HG03159 (cell line): Measurements from ENCODE around the gene SMCO4.
"Not testable (repeated sequence)": the region's sequence is repeated elsewhere in the genome, so short reads cannot be mapped to it uniquely, and the experiment has no call there.

Experiments used
- ATAC-seq: cut with Tn5 transposase; IDR thresholded peaks from one replicate; pipeline ENCODE4 v1.9.1; 2021; ENCODE audit warnings: mild to moderate bottlenecking, moderate library complexity; ENCODE audit not compliant: unreplicated experiment

Gene SMCO4

GRCh38 chr11:93481279-93481678, 61.9 kb downstream of the SMCO4 start:
- no peak for ATAC-seq

GRCh38 chr11:93480756-93481155, 62.4 kb downstream of the SMCO4 start:
- ATAC-seq = no peak

GRCh38 chr11:93480256-93480655, 62.9 kb downstream of the SMCO4 start:
- no peak for ATAC-seq

GRCh38 chr11:93478841-93479240, 64.3 kb downstream of the SMCO4 start:
- no peak for ATAC-seq

GRCh38 chr11:93477684-93478234, 65.4 kb downstream of the SMCO4 start:
- no peak for ATAC-seq

GRCh38 chr11:93476796-93477195, 66.4 kb downstream of the SMCO4 start:
- ATAC-seq = no peak

GRCh38 chr11:93474123-93474522, 69.1 kb downstream of the SMCO4 start:
- no peak for ATAC-seq

GRCh38 chr11:93468290-93468689, 74.9 kb downstream of the SMCO4 start:
- no peak for ATAC-seq

GRCh38 chr11:93467054-93467453, 76.1 kb downstream of the SMCO4 start:
- no peak for ATAC-seq

GRCh38 chr11:93464927-93465540, 78.2 kb downstream of the SMCO4 start:
- no peak for ATAC-seq

- ATAC-seq = not testable (repeated sequence)
Observed at GRCh38 chr11:93463666-93464065, 79.5 kb downstream of the SMCO4 start.

- no peak for ATAC-seq
Observed at GRCh38 chr11:93458286-93458685, 84.9 kb downstream of the SMCO4 start.

- ATAC-seq = no peak
Observed at GRCh38 chr11:93444617-93445073, 98.5 kb downstream of the SMCO4 start.

GRCh38 chr11:93443232-93443631, 100.0 kb downstream of the SMCO4 start:
- not testable (repeated sequence) for ATAC-seq

GRCh38 chr11:93432247-93432646, 110.9 kb downstream of the SMCO4 start:
- ATAC-seq = no peak
